ENCODE results near the gene ICA1. TPM values are rescaled to one million over a fixed set of nuclear protein-coding genes. Genes with fewer than 3 reads are reported as not detected.
A peak's percentile ranks its signal among the peaks of the same experiment; 100 is the strongest.

Gene ICA1
- 39.7 and 47.1 TPM in 2 replicates for total RNA-seq
- 13.9 and 19.0 TPM in 2 replicates for polyA plus RNA-seq
- 21.2 and 24.1 TPM in 2 replicates for polyA plus RNA-seq (2011; cell fraction: cytosol; rRNA removed)
- polyA plus RNA-seq (2011; cell fraction: nucleus; rRNA removed): 78.5 and 88.7 TPM in 2 replicates
- polyA plus RNA-seq (2012): 42.2 and 46.8 TPM in 2 replicates
- polyA minus RNA-seq: 21.5 and 29.3 TPM in 2 replicates
- 2.0 TPM for polyA minus RNA-seq (2011; cell fraction: cytosol; rRNA and poly(A)+ RNA removed)
- 44.1 and 52.3 TPM in 2 replicates for polyA minus RNA-seq (2011; cell fraction: nucleus; rRNA and poly(A)+ RNA removed)
- Bru-seq, nascent RNA: percentile 76 among the genes with signal in this experiment
- BruChase-seq, experiment 1, labeled RNA remaining after a 6-hour chase: percentile 52 among the genes with signal in this experiment
- percentile 58 among the genes with signal in this experiment for BruChase-seq, experiment 2, labeled RNA remaining after a 2-hour chase
- long read RNA-seq, transcript ICA1-206 (14 exons, 2,458 nt): major isoform, 55 of 139 reads
- long read RNA-seq, transcript ICA1-201 (14 exons, 2,309 nt): minor isoform, 9 of 139 reads
- long read RNA-seq, partial matches to known transcripts: 17 of 139 reads
- long read RNA-seq, other reads (novel, unspliced or antisense): 55 of 139 reads

DNA sequence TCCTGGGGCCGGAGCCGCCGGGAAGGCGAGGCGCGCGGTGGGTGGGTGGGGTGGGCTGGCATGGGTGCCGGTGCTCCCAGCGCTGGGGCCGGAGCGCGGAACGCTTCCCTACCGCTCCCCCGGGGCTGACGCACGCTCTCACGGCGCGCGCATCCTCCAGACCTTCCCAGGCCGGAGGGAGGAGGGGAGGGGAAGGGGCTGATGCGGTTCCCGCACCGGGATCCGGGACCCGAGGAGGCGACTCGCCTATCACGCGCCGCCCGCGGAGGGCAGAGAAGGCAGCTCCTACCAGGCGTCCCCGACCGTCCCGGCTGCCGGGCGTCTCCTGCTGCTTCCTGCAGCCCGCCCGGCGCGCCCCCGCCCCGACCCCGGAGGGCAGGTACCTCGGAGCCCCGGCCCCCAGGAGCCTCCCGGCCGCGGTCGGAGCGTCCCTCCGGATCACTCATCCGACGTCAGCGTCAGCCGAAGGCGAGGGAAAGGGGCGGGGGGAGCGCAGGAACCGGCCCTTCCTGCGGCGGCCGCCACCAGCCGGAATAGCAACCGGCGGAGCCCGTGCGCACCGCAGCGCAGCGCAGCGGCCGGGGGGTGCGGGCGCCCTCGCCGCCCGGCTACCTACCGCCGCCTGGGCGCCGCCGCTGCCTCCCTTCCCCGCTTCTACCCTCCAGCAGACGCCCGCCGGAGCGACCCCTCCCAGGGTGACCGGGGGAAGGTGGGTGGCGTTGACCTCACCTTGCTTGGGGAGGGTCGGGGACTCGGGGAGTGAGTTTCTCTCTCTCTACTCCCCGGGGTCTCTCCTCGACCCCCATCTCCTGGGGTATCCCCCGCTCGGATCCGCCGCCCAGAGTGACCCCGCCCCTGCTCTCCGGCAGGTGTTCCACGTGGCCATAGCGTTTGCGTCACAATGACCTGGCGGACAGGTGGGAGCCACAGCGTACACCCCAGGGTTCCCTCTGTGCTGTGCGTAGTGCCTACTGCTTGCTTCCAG is at the start of gene ICA1:
TSS of gene ICA1 (minus strand) at position 457 of the 985 bp plus-strand sequence. CDS start 26,241 bp downstream, outside the sequence.
- FAIRE-seq (peak; percentile 67), DNase-seq (ENCODE audit: low read depth, low spot score) (peak; percentile 72)
- Histone ChIP-seq H3K9me3 (replicated peaks; ENCODE audit: control insufficient read depth, insufficient read depth, low read length) (no peaks in the 10 kb centered on the region), H3K4me3 (replicated peaks in 1 of 3; ENCODE audit: insufficient read depth in 1 of 3, low read depth in 1 of 3, low read length in 3 of 3) (peak within 1 kb of the TSS; percentile 84 to 96 (median 96)), H3K27me3 (ENCODE audit: control insufficient read depth in 2 of 2, insufficient read depth in 2 of 2, low read length in 2 of 2) (no peaks in the 10 kb centered on the region), H2AFZ (ENCODE audit: low read depth, low read length) (peak within 1 kb of the TSS; percentile 93), H3K9ac (replicated peaks; ENCODE audit: extremely low read depth, insufficient read depth, low read length) (peak within 1 kb of the TSS; percentile 95), H3K4me1 (ENCODE audit: control insufficient read depth, extremely low read depth, insufficient read depth, low read length) (peaks cover 7% of the 10 kb centered on the region), H3K4me2 (ENCODE audit: insufficient read depth, low read length) (peak within 1 kb of the TSS; percentile 87), H3K9me1 (replicated peaks; ENCODE audit: control insufficient read depth, extremely low read depth, insufficient read depth, low read length) (no peaks in the 10 kb centered on the region), H3K36me3 (ENCODE audit: control insufficient read depth in 2 of 2, extremely low read depth in 1 of 2, insufficient read depth in 2 of 2, low read length in 2 of 2) (no peaks in the 10 kb centered on the region), H4K20me1 (replicated peaks; ENCODE audit: control insufficient read depth, extremely low read depth, insufficient read depth, low read length) (no peaks in the 10 kb centered on the region), H3K79me2 (ENCODE audit: control insufficient read depth, insufficient read depth, low read length) (peaks cover 9% of the 10 kb centered on the region), H3K27ac (ENCODE audit: insufficient read depth, low read depth, low read length) (peak within 1 kb of the TSS; percentile 94)
- intact Hi-C loops (cut with micrococcal nuclease): loop anchor here (1.0 to 2.0 kb wide), 2 partner anchors 622 to 1079 kb away; partner anchors contain the start of genes C1GALT1 and UMAD1
- POLR2A ChIA-PET: interaction anchor here (0.8 kb wide), 1 partner anchor 823 kb away, joined by 5 read pairs; no protein-coding TSS in a partner anchor
- CTCF ChIA-PET: interaction anchor here (0.8 to 1.8 kb wide), 8 partner anchors 10 to 581 kb away, joined by 3 to 5 read pairs (median 3); no protein-coding TSS in a partner anchor
- dilution Hi-C loops (cut with MboI; ENCODE audit: extremely low pct_ligation_motif_present, low sequenced_read_pairs): no loop called here
- no TSS peak for BruUV-seq (replicated peaks)
- TF ChIP-seq, protein P1, sequence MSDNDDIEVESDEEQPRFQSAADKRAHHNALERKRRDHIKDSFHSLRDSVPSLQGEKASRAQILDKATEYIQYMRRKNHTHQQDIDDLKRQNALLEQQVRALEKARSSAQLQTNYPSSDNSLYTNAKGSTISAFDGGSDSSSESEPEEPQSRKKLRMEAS (IDR thresholded peaks at IDR 0.05; ENCODE audit: insufficient read depth, insufficient read length): no peak
- TF ChIP-seq EZH2 (IDR thresholded peaks at IDR 0.05; ENCODE audit: borderline replicate concordance, low read depth, low read length, severe bottlenecking) (no peak), POLR2AphosphoS5 (IDR thresholded peaks at IDR 0.05; ENCODE audit: insufficient read depth, low read depth, low read length) (peak; percentile 56), MYC (IDR thresholded peaks at IDR 0.05; ENCODE audit: low read depth, low read length) (no peak), JUN (IDR thresholded peaks at IDR 0.05; ENCODE audit: borderline replicate concordance, insufficient read depth, insufficient read length, low read depth) (no peak), FOS (IDR thresholded peaks at IDR 0.05; ENCODE audit: borderline replicate concordance, insufficient read depth, low read length) (peak; percentile 54), GATA2 (IDR thresholded peaks at IDR 0.05; ENCODE audit: insufficient read depth, insufficient read length, low read depth, low read length) (no peak), POLR2A (IDR thresholded peaks at IDR 0.05; ENCODE audit: low read depth, low read length) (peak; percentile 65)
- TF ChIP-seq, protein P2, sequence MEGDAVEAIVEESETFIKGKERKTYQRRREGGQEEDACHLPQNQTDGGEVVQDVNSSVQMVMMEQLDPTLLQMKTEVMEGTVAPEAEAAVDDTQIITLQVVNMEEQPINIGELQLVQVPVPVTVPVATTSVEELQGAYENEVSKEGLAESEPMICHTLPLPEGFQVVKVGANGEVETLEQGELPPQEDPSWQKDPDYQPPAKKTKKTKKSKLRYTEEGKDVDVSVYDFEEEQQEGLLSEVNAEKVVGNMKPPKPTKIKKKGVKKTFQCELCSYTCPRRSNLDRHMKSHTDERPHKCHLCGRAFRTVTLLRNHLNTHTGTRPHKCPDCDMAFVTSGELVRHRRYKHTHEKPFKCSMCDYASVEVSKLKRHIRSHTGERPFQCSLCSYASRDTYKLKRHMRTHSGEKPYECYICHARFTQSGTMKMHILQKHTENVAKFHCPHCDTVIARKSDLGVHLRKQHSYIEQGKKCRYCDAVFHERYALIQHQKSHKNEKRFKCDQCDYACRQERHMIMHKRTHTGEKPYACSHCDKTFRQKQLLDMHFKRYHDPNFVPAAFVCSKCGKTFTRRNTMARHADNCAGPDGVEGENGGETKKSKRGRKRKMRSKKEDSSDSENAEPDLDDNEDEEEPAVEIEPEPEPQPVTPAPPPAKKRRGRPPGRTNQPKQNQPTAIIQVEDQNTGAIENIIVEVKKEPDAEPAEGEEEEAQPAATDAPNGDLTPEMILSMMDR (IDR thresholded peaks at IDR 0.05; ENCODE audit: extremely low read depth in 1 of 2, insufficient read depth in 1 of 2, low read depth in 1 of 2, low read length in 2 of 2): peak in 1 of 2 donors; percentile 4

Data from endothelial cell of umbilical vein (primary cell).